ENCODE data around the gene ANKRD18B. TPM values are rescaled to one million over a fixed set of nuclear protein-coding genes. Genes with fewer than 3 reads are reported as not detected.
"Not testable (repeated sequence)": the region's sequence is repeated elsewhere in the genome, so short reads cannot be mapped to it uniquely, and the experiment has no call there.

Gene ANKRD18B
- total and polyA plus RNA-seq, 9 of the 15 experiments (the other 6 are each of a cell fraction or from before 2014, with no cell fraction given): 0.43 to 12.6 (median 1.8) TPM

DNA sequence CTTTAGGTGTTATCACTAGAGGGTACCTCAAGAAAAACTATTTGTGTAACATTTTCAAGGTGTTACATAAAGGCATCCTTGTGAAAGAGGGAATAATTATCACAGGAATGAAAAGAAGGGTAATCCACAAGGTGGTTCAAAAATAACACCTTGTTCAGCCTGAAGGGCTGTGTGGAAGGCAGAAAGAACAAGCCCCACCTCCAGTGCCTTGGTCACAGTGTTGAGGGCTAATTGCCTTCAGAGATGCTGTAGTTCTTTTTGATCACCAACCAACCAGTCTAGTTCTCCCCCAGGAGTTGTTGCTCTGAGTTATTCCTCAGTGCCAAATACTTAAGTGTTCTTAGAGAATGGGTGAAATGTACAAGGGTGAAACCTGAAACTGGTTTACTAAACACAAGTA is 43.7 kb downstream of the ANKRD18B start:
- H3K4me2 ChIP-seq (ENCODE audit: insufficient read depth, low read length); BruUV-seq (replicated peaks); DNase-seq (ENCODE audit: extremely low read depth in 1 of 4, low spot score in 3 of 4); H3K79me2 ChIP-seq (ENCODE audit: control insufficient read depth, insufficient read depth, low read length); intact Hi-C loops (cut with micrococcal nuclease); POLR2A ChIA-PET; H3K9me3 ChIP-seq (replicated peaks; ENCODE audit: control insufficient read depth, insufficient read depth, low read depth, low read length); FAIRE-seq; H3K27ac ChIP-seq (ENCODE audit: extremely low read depth, low read depth, low read length); in situ Hi-C loops (cut with MboI); H4K20me1 ChIP-seq (replicated peaks; ENCODE audit: control insufficient read depth, insufficient read depth, low read length); H2AFZ ChIP-seq (ENCODE audit: low read depth, low read length); H3K4me1 ChIP-seq (replicated peaks in 1 of 2; ENCODE audit: control insufficient read depth in 2 of 2, insufficient read depth in 2 of 2, low read length in 2 of 2); ATAC-seq; H3K9ac ChIP-seq (ENCODE audit: insufficient read depth in 1 of 2, low read depth in 2 of 2, low read length in 2 of 2); H3K9me1 ChIP-seq (ENCODE audit: control insufficient read depth, insufficient read depth, low read length); H3K4me3 ChIP-seq; H3K27me3 ChIP-seq (ENCODE audit: control insufficient read depth in 2 of 2, insufficient read depth in 2 of 2, low read length in 2 of 2); CTCF ChIA-PET (ENCODE audit: low intra/inter-chr PET ratio); H3K36me3 ChIP-seq (ENCODE audit: control insufficient read depth, insufficient read depth, low read length): not testable (repeated sequence)

DNA sequence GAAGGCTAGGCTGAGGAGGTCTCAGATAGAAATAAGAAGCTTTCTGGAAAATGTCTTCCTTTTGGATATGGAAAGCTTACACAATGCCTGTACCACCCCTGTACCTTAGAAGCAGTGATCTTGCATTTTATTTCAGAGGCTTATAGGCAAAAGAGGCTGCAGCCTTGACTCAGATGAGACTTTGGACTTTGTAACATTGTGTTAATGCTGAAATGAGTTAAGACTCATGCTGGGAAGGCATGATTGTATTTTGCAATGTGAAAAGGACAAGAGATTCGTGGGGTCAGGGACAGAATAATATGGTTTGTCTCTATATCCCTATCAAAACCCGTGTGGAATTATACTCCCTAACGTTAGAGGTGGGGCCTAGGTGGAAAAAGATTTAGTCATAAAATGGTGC is 53.7 kb downstream of the ANKRD18B start:
- H2AFZ ChIP-seq (ENCODE audit: low read depth, low read length); FAIRE-seq; H3K79me2 ChIP-seq (ENCODE audit: control insufficient read depth, insufficient read depth, low read length); DNase-seq (ENCODE audit: extremely low read depth in 1 of 4, low spot score in 3 of 4); H3K4me1 ChIP-seq (replicated peaks in 1 of 2; ENCODE audit: control insufficient read depth in 2 of 2, insufficient read depth in 2 of 2, low read length in 2 of 2); H3K9ac ChIP-seq (ENCODE audit: insufficient read depth in 1 of 2, low read depth in 2 of 2, low read length in 2 of 2); BruUV-seq (replicated peaks); ATAC-seq; H3K4me2 ChIP-seq (ENCODE audit: insufficient read depth, low read length); intact Hi-C loops (cut with micrococcal nuclease); H3K27ac ChIP-seq (ENCODE audit: extremely low read depth, low read depth, low read length); POLR2A ChIA-PET; CTCF ChIA-PET (ENCODE audit: low intra/inter-chr PET ratio); H3K9me1 ChIP-seq (ENCODE audit: control insufficient read depth, insufficient read depth, low read length); H4K20me1 ChIP-seq (replicated peaks; ENCODE audit: control insufficient read depth, insufficient read depth, low read length); in situ Hi-C loops (cut with MboI); H3K27me3 ChIP-seq (ENCODE audit: control insufficient read depth in 2 of 2, insufficient read depth in 2 of 2, low read length in 2 of 2); H3K9me3 ChIP-seq (replicated peaks; ENCODE audit: control insufficient read depth, insufficient read depth, low read depth, low read length); H3K4me3 ChIP-seq; H3K36me3 ChIP-seq (ENCODE audit: control insufficient read depth, insufficient read depth, low read length): not testable (repeated sequence)
- WGBS (ENCODE audit: insufficient coverage, low coverage, missing lambda C conversion rate): 17% methylated on average over 3 of the region's 3 CpGs

DNA sequence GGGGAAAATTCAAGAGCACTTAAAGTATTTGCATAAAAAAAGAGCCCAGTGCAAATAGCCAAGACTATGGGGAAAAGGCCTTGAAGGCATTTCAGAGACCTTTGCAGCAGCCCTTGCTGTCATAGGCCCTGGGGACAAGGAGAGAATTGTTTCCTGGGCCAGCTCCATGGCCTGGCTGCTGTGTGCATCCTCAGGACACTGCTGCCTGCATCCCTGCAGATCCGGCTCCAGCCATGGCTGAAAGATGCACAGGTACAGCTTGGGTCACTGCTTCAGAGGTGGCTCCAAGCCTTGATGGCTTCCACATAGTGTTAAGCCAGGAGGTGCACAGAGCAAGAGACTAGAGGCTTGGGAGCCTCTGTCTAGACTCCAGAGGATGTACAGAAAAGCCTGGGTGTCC is 55.9 kb downstream of the ANKRD18B start:
- FAIRE-seq; CTCF ChIA-PET (ENCODE audit: low intra/inter-chr PET ratio); H3K9ac ChIP-seq (ENCODE audit: insufficient read depth in 1 of 2, low read depth in 2 of 2, low read length in 2 of 2); H3K4me2 ChIP-seq (ENCODE audit: insufficient read depth, low read length); intact Hi-C loops (cut with micrococcal nuclease); DNase-seq (ENCODE audit: extremely low read depth in 1 of 4, low spot score in 3 of 4); BruUV-seq (replicated peaks); H3K9me3 ChIP-seq (replicated peaks; ENCODE audit: control insufficient read depth, insufficient read depth, low read depth, low read length); H3K4me1 ChIP-seq (replicated peaks in 1 of 2; ENCODE audit: control insufficient read depth in 2 of 2, insufficient read depth in 2 of 2, low read length in 2 of 2); H4K20me1 ChIP-seq (replicated peaks; ENCODE audit: control insufficient read depth, insufficient read depth, low read length); H2AFZ ChIP-seq (ENCODE audit: low read depth, low read length); H3K27ac ChIP-seq (ENCODE audit: extremely low read depth, low read depth, low read length); H3K4me3 ChIP-seq; H3K9me1 ChIP-seq (ENCODE audit: control insufficient read depth, insufficient read depth, low read length); in situ Hi-C loops (cut with MboI); H3K36me3 ChIP-seq (ENCODE audit: control insufficient read depth, insufficient read depth, low read length); H3K27me3 ChIP-seq (ENCODE audit: control insufficient read depth in 2 of 2, insufficient read depth in 2 of 2, low read length in 2 of 2); H3K79me2 ChIP-seq (ENCODE audit: control insufficient read depth, insufficient read depth, low read length); POLR2A ChIA-PET; ATAC-seq: not testable (repeated sequence)
- WGBS (ENCODE audit: insufficient coverage, low coverage, missing lambda C conversion rate): 0% methylated on average over 1 of the region's 1 CpG
